Hepatocyte (in vitro differentiated cells): ENCODE measurements around the gene LCMT2. TPM values are rescaled to one million over a fixed set of nuclear protein-coding genes. Genes with fewer than 3 reads are reported as not detected.

Experiments
- DNase-seq: peaks from one replicate; pipeline ENCODE4 v3.0.0-alpha.2; 2016; ENCODE audit warnings: low spot score
- H2AFZ ChIP-seq: fragments of 200-600 bp; sonication (generic); 2 replicates; pipeline ENCODE4 v1.6.0; 2016; ENCODE audit warnings: antibody characterized with exemption, mild to moderate bottlenecking
- H3K27ac ChIP-seq: fragments of 200-600 bp; sonication (generic); 2 replicates; pipeline ENCODE4 v1.5.1; 2016; ENCODE audit warnings: mild to moderate bottlenecking
- H3K27me3 ChIP-seq: fragments of 200-600 bp; sonication (generic); 2 replicates; pipeline ENCODE4 v1.6.1; 2016
- H3K36me3 ChIP-seq: fragments of 200-600 bp; sonication (generic); replicated peaks from 2 replicates; pipeline ENCODE4 v1.5.1; 2016; ENCODE audit warnings: low read depth; ENCODE audit not compliant: insufficient read depth
- H3K4me1 ChIP-seq: fragments of 200-600 bp; sonication (generic); 2 replicates; pipeline ENCODE4 v1.5.1; 2016; ENCODE audit warnings: mild to moderate bottlenecking, moderate library complexity; ENCODE audit not compliant: insufficient read depth
- H3K4me2 ChIP-seq: fragments of 200-600 bp; sonication (generic); 2 replicates; pipeline ENCODE4 v1.6.0; 2016
- H3K4me3 ChIP-seq: fragments of 200-600 bp; sonication (generic); 2 replicates; pipeline ENCODE4 v1.5.1; 2016; ENCODE audit warnings: mild to moderate bottlenecking
- H3K79me2 ChIP-seq: fragments of 200-600 bp; sonication (generic); 2 replicates; pipeline ENCODE4 v1.6.0; 2017; ENCODE audit warnings: mild to moderate bottlenecking
- H3K9me2 ChIP-seq: fragments of 200-600 bp; sonication (generic); replicated peaks from 2 replicates; pipeline ENCODE4 v1.6.0; 2017; ENCODE audit warnings: mild to moderate bottlenecking; ENCODE audit not compliant: insufficient read depth
- H3K9me3 ChIP-seq: fragments of 200-600 bp; sonication (generic); 2 replicates; pipeline ENCODE4 v1.5.1; 2016; ENCODE audit warnings: low read depth, mild to moderate bottlenecking
- H4K20me1 ChIP-seq: fragments of 200-600 bp; sonication (generic); 2 replicates; pipeline ENCODE4 v1.6.0; 2016; ENCODE audit warnings: mild to moderate bottlenecking; ENCODE audit not compliant: insufficient read depth, poor library complexity, severe bottlenecking
- EZH2 ChIP-seq: fragments of 200-600 bp; sonication (generic); IDR thresholded peaks from 2 replicates; pipeline ENCODE4 v1.6.1; 2016; ENCODE audit warnings: antibody characterized with exemption, mild to moderate bottlenecking, borderline replicate concordance
- EZH2phosphoT487 ChIP-seq: fragments of 200-600 bp; sonication (generic); IDR thresholded peaks from one replicate; pipeline ENCODE4 v1.6.1; 2018; ENCODE audit warnings: antibody characterized with exemption, mild to moderate bottlenecking, low read depth, moderate library complexity; ENCODE audit not compliant: unreplicated experiment, severe bottlenecking
- WGBS: methylation state at CpG from one replicate; pipeline ENCODE4 v1.1.6; 2016; ENCODE audit warnings: low lambda C conversion rate; ENCODE audit errors: missing lambda C conversion rate; 5-methylcytosine and 5-hydroxymethylcytosine counted together
- polyA plus RNA-seq: library from polyadenylated mRNA; unstranded; fragments of >200 nt; fragmentation: Nextera tagmentation; extraction: Ambion mirVana; gene quantifications from 2 replicates; pipeline ENCODE4 v1.2.1, GENCODE V29; 2016
- total RNA-seq: library from RNA; depleted of rRNA; stranded (reverse); fragments of >200 nt; gene quantifications from 2 replicates; pipeline ENCODE4 v1.2.3, GENCODE V29; 2014
- TF ChIP-seq, protein P1 (sequence below): fragments of 200-600 bp; sonication (generic); IDR thresholded peaks from 2 replicates; pipeline ENCODE4 v1.5.1; 2016; ENCODE audit warnings: antibody characterized with exemption, mild to moderate bottlenecking; ENCODE audit not compliant: poor library complexity

The LCMT2 gene
- total and polyA plus RNA-seq, 2 experiments from 2014 or later, result 6.3 to 9.1 TPM

DNA sequence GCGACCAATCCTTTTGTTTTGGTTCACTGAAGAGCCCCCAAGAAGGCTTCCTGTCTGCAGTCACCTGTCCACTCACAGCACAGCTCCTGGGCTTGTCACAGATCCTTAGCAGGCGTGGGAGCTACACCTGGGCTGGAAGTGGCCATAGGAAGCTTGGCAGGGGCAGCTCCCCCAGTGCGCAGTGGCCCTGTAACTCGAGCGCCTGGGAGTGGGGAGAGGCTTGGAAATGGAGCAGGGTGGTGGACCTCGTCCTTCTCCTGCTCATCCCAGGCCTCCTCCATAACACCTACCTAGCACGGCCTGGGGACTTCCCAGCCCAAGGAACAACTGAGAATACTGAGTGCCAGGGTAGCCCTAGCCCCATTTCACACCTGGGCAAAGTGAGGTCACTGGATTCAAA, 44.3 kb downstream of the LCMT2 start:
- 71% methylated on average over 7 of the region's 7 CpGs for WGBS
- H3K4me1 ChIP-seq, result no peaks in the 10 kb centered on the region
- H3K9me3 ChIP-seq, result no peaks in the 10 kb centered on the region
- H3K79me2 ChIP-seq, result no peaks in the 10 kb centered on the region
- no peaks in the 10 kb centered on the region for H3K9me2 ChIP-seq
- no peaks in the 10 kb centered on the region for H4K20me1 ChIP-seq
- H3K4me2 ChIP-seq, result no peak overlapping the region
- TF ChIP-seq EZH2phosphoT487 (no peak), EZH2 (no peak)
- TF ChIP-seq, protein P1, sequence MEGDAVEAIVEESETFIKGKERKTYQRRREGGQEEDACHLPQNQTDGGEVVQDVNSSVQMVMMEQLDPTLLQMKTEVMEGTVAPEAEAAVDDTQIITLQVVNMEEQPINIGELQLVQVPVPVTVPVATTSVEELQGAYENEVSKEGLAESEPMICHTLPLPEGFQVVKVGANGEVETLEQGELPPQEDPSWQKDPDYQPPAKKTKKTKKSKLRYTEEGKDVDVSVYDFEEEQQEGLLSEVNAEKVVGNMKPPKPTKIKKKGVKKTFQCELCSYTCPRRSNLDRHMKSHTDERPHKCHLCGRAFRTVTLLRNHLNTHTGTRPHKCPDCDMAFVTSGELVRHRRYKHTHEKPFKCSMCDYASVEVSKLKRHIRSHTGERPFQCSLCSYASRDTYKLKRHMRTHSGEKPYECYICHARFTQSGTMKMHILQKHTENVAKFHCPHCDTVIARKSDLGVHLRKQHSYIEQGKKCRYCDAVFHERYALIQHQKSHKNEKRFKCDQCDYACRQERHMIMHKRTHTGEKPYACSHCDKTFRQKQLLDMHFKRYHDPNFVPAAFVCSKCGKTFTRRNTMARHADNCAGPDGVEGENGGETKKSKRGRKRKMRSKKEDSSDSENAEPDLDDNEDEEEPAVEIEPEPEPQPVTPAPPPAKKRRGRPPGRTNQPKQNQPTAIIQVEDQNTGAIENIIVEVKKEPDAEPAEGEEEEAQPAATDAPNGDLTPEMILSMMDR, result no peak
- H2AFZ ChIP-seq, result no peak overlapping the region
- no peak overlapping the region for H3K27ac ChIP-seq
- H3K4me3 ChIP-seq, result no peak overlapping the region
- no peak for DNase-seq
- H3K36me3 ChIP-seq, result no peaks in the 10 kb centered on the region
- H3K27me3 ChIP-seq, result peaks cover 9% of the 10 kb centered on the region

DNA sequence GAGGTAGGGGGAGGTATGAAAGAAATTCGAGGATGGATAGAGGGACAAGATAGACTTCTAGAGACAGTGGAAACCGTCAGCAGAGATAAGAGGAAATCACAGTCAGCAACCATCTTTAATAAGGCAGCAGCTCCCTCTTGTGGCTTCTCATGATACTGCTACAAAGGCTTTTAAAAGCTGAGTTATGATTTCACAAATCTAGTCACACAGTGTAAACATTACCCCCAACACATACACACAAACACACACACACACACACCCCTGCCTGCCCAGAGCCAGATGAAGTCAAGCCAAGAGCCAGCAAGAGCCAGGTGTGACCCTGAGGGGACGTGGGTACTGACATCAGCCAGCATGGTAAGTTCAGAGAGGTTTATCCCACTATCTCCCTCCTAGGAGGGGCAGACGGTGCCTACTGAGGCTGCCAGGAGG, 44.8 kb downstream of the LCMT2 start:
- Histone ChIP-seq H3K4me3 (no peak overlapping the region), H3K9me2 (no peaks in the 10 kb centered on the region), H3K27ac (no peak overlapping the region), H4K20me1 (no peaks in the 10 kb centered on the region), H3K79me2 (no peaks in the 10 kb centered on the region), H3K4me2 (no peak overlapping the region), H3K4me1 (no peaks in the 10 kb centered on the region), H3K27me3 (peaks cover 9% of the 10 kb centered on the region), H3K9me3 (no peaks in the 10 kb centered on the region), H2AFZ (no peak overlapping the region), H3K36me3 (no peaks in the 10 kb centered on the region)
- peak; percentile 84 for DNase-seq
- WGBS, result 3% methylated on average over 4 of the region's 4 CpGs
- TF ChIP-seq, protein P1, result peak; percentile 91
- TF ChIP-seq EZH2phosphoT487, result no peak

- Histone ChIP-seq H2AFZ (no peak overlapping the region), H3K9me3 (no peaks in the 10 kb centered on the region), H3K27me3 (peaks cover 9% of the 10 kb centered on the region), H3K4me1 (no peaks in the 10 kb centered on the region), H3K27ac (no peak overlapping the region), H3K36me3 (no peaks in the 10 kb centered on the region), H3K9me2 (no peaks in the 10 kb centered on the region), H4K20me1 (no peaks in the 10 kb centered on the region), H3K4me2 (no peak overlapping the region), H3K79me2 (no peaks in the 10 kb centered on the region), H3K4me3 (no peak overlapping the region)
- no peak for TF ChIP-seq EZH2phosphoT487
- TF ChIP-seq, protein P1, result no peak
- TF ChIP-seq EZH2, result no peak
- no peak for DNase-seq
- 44% methylated on average over 1 of the region's 1 CpG for whole genome bisulfite sequencing
Measured at GRCh38 chr15:43283526-43283925, 46.8 kb downstream of the LCMT2 start.
